Erythroblast (primary cell): Measurements from ENCODE around the gene SLFN12L.
A peak's percentile ranks its signal among the peaks of the same experiment; 100 is the strongest.
"Not testable (repeated sequence)": the region's sequence is repeated elsewhere in the genome, so short reads cannot be mapped to it uniquely, and the experiment has no call there.

Experiments
- DNase-seq, 2 experiments: peaks; one replicate each; lab custom pipeline; 2025; lab: John Stamatoyannopoulos, UW
- GATA1 ChIP-seq: IDR thresholded peaks from 2 replicates; pipeline ENCODE4 v1.6.1; 2011; ENCODE audit warnings: low read depth, mild to moderate bottlenecking, control low read depth, low read length, moderate library complexity
- POLR2A ChIP-seq: IDR thresholded peaks from 2 replicates; pipeline ENCODE4 v1.6.1; 2011; ENCODE audit warnings: mild to moderate bottlenecking, low read length

SLFN12L gene

GRCh38 chr17:35537601-35538141 lies at the start of gene SLFN12L:
Gene SLFN12L, minus strand, starts transcription at chr17:35537678. Its CDS starts 15,314 bp downstream, at chr17:35522364.
- DNase-seq = no peak
- TF ChIP-seq POLR2A (no peak), GATA1 (no peak)

- no peak for TF ChIP-seq GATA1
- no peak for TF ChIP-seq POLR2A
- no peak for DNase-seq
These were observed 49.1 kb upstream of the SLFN12L start for GRCh38 chr17:35586569-35587073.

DNA sequence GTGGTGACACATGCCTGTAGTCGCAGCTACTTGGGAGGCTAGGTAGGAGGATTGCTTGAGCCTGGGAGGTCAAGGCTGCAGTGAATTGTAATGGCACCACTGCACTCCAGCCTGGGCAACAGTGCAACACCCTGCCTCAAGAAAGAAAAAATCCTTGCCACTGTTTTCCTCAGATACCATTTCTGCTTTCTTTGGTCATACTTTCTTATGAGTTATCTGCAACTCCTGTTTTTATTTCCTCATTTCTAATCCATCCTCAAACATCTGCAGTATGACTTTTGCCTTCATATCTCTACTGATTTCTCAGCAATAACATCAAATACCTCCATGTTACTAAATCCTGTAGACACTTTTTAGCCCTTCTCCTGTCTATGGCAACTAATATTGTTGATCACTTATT lies 46.6 kb upstream of the SLFN12L start:
- DNase-seq = no peak
- no peak for TF ChIP-seq GATA1
- no peak for TF ChIP-seq POLR2A

GRCh38 chr17:35578929-35579432 lies 41.5 kb upstream of the SLFN12L start:
- no peak for TF ChIP-seq GATA1
- TF ChIP-seq POLR2A = no peak

GRCh38 chr17:35578197-35578928 lies 40.9 kb upstream of the SLFN12L start, which contains the start of gene PEX12:
Gene PEX12, minus strand, starts transcription at chr17:35578571. Its CDS starts 550 bp downstream, at chr17:35578021.
- TF ChIP-seq POLR2A = peak; percentile 97
- no peak for TF ChIP-seq GATA1

More at GRCh38 chr17:35578929-35579432, 41.5 kb upstream of the SLFN12L start:
- peak; percentile 47 to 64 for DNase-seq

DNA sequence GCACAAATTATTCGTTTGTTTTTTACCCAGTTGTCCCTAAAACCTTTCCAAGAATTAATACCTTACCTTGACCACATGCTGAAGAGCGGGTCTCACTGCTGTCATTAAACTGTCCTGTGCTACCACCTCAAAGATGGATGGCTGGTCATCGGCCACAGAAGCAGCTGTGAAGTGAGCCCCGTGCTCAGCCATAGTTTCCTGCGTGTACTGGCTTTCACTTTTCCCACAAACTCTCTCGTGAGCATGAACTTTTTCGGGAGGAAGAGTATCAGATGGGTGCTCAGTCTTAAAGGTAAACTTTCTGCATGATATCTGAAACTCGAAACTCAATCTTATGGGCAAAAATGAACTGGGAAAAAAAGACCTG lies 40.3 kb upstream of the SLFN12L start:
- peak; percentile 50 to 66 for DNase-seq
- TF ChIP-seq POLR2A = no peak
- TF ChIP-seq GATA1 = no peak

More at GRCh38 chr17:35578197-35578928, 40.9 kb upstream of the SLFN12L start, which contains the start of gene PEX12:
- DNase-seq = peak; percentile 90 to 92

- TF ChIP-seq GATA1 (no peak), POLR2A (peak; percentile 18)
- DNase-seq = peak in 1 of 2 experiments; percentile 25
These were observed 38.3 kb upstream of the SLFN12L start for GRCh38 chr17:35575759-35576158.

- no peak for DNase-seq
- TF ChIP-seq GATA1 = no peak
- TF ChIP-seq POLR2A = no peak
These were observed 31.9 kb upstream of the SLFN12L start for GRCh38 chr17:35569405-35569804.

- DNase-seq = peak; percentile 64 to 72
- TF ChIP-seq GATA1 (no peak), POLR2A (no peak)
These were observed 31.1 kb upstream of the SLFN12L start for GRCh38 chr17:35568561-35568960.

DNA sequence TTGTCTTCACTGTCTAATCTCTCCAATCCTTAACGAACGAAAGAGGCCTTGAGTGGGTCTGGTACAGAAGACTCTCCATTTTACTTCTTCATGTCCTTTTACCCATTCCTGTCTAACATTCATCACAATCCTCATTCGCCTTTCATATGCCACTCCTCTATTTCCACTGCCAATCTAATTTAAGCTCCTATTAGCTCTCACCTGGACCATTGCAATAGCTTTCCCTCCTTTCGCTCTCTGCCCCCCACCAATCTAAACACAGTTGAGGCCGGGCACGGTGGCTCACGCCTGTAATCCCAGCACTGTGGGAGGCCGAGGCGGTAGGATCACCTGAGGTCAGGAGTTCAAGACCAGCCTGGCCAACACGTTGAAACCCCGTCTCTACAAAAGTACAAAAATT lies 29.5 kb upstream of the SLFN12L start:
- TF ChIP-seq POLR2A (no peak), GATA1 (no peak)
- no peak for DNase-seq

- not testable (repeated sequence) for DNase-seq
These were observed 25.7 kb upstream of the SLFN12L start for GRCh38 chr17:35563181-35563580.

DNA sequence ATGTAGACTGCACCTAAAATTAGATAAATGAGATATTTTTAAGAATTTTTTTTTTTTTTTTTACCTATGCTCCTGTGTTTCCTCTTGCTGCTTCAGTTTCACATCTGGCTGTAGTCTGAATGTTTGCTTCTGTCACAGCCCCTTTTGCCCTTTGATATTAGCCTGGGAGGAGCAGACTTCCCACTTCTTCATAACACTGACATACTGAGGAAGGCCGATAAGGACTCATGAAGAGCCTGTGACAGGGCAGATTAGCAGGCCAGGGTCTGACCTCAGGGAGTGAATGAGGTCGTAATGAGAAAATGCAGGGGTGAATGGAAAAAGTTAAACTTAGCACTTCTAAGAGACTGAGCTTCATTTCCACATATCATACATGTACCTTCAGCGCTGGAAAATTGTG lies 23.2 kb upstream of the SLFN12L start, which contains the start of gene SLFN14:
SLFN14 (minus strand) TSS at position 117 of the 400 bp plus-strand sequence. CDS start 2,757 bp downstream, outside the sequence.
- DNase-seq = peak; percentile 96 to 99
- TF ChIP-seq GATA1 = peak; percentile 96
- TF ChIP-seq POLR2A = peak; percentile 82

- no peak for TF ChIP-seq GATA1
- no peak for TF ChIP-seq POLR2A
- peak; percentile 70 to 73 for DNase-seq
These were observed 22.2 kb upstream of the SLFN12L start for GRCh38 chr17:35559495-35560210.
